Measurements from ENCODE around the gene IFT122.

DNA sequence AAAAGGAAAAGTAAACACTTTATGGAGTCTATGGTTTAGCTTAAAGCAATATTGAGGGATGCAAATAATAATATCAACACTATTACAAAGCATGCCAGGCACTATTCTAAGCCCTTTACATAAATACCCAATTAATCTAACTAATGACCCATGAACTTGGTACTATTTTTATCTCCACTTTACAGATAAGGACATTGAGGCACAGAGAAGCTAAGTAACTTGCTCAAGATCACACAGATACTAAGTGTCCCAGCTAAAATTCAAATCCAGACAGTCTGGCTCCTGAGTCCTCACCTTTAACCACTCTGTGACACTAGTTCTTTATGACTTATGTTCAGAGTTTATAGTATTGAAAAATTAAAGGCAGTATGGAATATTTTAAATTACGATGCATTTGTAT is 5.9 kb upstream of the IFT122 start:
- TF ChIP-seq, protein P1, sequence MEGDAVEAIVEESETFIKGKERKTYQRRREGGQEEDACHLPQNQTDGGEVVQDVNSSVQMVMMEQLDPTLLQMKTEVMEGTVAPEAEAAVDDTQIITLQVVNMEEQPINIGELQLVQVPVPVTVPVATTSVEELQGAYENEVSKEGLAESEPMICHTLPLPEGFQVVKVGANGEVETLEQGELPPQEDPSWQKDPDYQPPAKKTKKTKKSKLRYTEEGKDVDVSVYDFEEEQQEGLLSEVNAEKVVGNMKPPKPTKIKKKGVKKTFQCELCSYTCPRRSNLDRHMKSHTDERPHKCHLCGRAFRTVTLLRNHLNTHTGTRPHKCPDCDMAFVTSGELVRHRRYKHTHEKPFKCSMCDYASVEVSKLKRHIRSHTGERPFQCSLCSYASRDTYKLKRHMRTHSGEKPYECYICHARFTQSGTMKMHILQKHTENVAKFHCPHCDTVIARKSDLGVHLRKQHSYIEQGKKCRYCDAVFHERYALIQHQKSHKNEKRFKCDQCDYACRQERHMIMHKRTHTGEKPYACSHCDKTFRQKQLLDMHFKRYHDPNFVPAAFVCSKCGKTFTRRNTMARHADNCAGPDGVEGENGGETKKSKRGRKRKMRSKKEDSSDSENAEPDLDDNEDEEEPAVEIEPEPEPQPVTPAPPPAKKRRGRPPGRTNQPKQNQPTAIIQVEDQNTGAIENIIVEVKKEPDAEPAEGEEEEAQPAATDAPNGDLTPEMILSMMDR (IDR thresholded peaks at IDR 0.05; ENCODE audit: extremely low read depth in 1 of 2, insufficient read depth in 1 of 2, low read depth in 1 of 2, low read length in 2 of 2) = no peak
- TF ChIP-seq POLR2AphosphoS5 (IDR thresholded peaks at IDR 0.05; ENCODE audit: insufficient read depth, low read depth, low read length) = no peak
- no peak for TF ChIP-seq EZH2 (IDR thresholded peaks at IDR 0.05; ENCODE audit: borderline replicate concordance, low read depth, low read length, severe bottlenecking)
- TF ChIP-seq FOS (IDR thresholded peaks at IDR 0.05; ENCODE audit: borderline replicate concordance, insufficient read depth, low read length) = no peak
- TF ChIP-seq POLR2A (IDR thresholded peaks at IDR 0.05; ENCODE audit: low read depth, low read length) = no peak

Data from endothelial cell of umbilical vein (primary cell).